GM12892 (cell line): ENCODE measurements around the gene C3orf70.

Experiments used
- POLR2A ChIP-seq: IDR thresholded peaks from 2 replicates; pipeline ENCODE4 v1.6.1; 2011; ENCODE audit warnings: low read depth, low read length, control low read depth
- POLR2AphosphoS5 ChIP-seq: IDR thresholded peaks from 2 replicates; pipeline ENCODE4 v1.6.1; 2011; ENCODE audit warnings: low read depth, low read length, control low read depth

DNA sequence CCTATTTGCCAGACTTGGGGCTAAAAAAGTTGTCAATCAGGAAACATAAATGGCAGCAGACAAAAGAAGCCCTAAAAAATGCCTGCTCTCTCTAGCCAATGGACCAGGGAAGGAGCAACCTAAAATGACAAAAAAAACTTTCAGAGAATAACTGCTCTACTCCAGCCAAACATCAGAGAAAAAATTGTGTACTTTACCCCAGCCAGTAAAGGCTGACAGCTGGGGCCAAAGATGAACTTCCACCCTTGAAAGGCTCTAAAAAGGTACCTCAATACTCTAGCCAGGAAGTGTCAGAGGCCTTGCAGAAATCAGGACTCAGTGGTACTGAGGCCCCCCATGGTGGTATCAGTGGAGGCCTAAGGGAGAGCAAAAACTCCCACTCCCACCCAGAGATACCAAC, 18.4 kb downstream of the C3orf70 start:
- TF ChIP-seq POLR2A (no peak), POLR2AphosphoS5 (no peak)
